ENCODE measurements around the gene PDE1A. TPM values are rescaled to one million over a fixed set of nuclear protein-coding genes. Genes with fewer than 3 reads are reported as not detected.

PDE1A gene
- total RNA-seq, 1 experiment from 2014 or later: not detected

DNA sequence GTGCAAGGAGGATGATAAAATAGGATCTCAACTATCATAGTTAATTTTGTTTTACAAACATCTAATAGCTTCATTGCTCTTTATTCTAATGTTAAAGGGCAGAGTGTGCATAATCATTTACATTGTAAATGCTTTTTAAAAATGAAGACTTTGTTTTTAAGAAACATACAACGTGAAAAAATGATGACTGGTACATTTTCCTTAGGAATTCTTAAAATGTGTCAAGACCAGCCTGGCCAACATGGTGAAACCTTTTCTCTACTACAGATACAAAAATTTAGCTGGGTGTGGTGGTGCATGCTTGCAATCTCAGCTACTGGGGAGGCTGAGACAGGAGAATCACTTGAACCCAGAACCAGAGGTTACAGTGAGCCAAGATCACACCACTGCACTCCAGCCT lies 179.0 kb downstream of the PDE1A start:
- no peak overlapping the region for H3K4me3 Mint-ChIP-seq (ENCODE audit: unreplicated experiment)
- H3K4me3 ChIP-seq (ENCODE audit: low read depth, low read length): no peak overlapping the region
- ChIA-PET POLR2A (no interaction called here), CTCF (no interaction called here)
- TF ChIP-seq, protein P1, sequence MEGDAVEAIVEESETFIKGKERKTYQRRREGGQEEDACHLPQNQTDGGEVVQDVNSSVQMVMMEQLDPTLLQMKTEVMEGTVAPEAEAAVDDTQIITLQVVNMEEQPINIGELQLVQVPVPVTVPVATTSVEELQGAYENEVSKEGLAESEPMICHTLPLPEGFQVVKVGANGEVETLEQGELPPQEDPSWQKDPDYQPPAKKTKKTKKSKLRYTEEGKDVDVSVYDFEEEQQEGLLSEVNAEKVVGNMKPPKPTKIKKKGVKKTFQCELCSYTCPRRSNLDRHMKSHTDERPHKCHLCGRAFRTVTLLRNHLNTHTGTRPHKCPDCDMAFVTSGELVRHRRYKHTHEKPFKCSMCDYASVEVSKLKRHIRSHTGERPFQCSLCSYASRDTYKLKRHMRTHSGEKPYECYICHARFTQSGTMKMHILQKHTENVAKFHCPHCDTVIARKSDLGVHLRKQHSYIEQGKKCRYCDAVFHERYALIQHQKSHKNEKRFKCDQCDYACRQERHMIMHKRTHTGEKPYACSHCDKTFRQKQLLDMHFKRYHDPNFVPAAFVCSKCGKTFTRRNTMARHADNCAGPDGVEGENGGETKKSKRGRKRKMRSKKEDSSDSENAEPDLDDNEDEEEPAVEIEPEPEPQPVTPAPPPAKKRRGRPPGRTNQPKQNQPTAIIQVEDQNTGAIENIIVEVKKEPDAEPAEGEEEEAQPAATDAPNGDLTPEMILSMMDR (IDR thresholded peaks at IDR 0.05; ENCODE audit: insufficient read depth in 1 of 2, low read depth in 1 of 2, low read length in 1 of 2, severe bottlenecking in 1 of 2, unreplicated experiment in 1 of 2): no peak
- H3K27me3 ChIP-seq (replicated peaks; ENCODE audit: control insufficient read depth, insufficient read depth, low read length): no peaks in the 10 kb centered on the region
- no TSS peak for BruUV-seq (replicated peaks)
- H3K27me3 Mint-ChIP-seq (ENCODE audit: insufficient read depth, unreplicated experiment): peaks cover 5% of the 10 kb centered on the region
- no peaks in the 10 kb centered on the region for H3K36me3 ChIP-seq (ENCODE audit: control insufficient read depth, insufficient read depth, low read length)
- no peaks in the 10 kb centered on the region for H3K4me1 ChIP-seq
- H3K9me3 Mint-ChIP-seq (ENCODE audit: unreplicated experiment): no peaks in the 10 kb centered on the region
- no peaks in the 10 kb centered on the region for H3K36me3 Mint-ChIP-seq (ENCODE audit: insufficient read depth, unreplicated experiment)
- H3K4me1 Mint-ChIP-seq (ENCODE audit: low read depth, unreplicated experiment): no peaks in the 10 kb centered on the region
- H3K9me3 ChIP-seq: no peaks in the 10 kb centered on the region
- no peak overlapping the region for H3K27ac Mint-ChIP-seq (ENCODE audit: unreplicated experiment)
- no peak for DNase-seq
- intact Hi-C loops (cut with micrococcal nuclease; ENCODE audit: unreplicated experiment): no loop called here

DNA sequence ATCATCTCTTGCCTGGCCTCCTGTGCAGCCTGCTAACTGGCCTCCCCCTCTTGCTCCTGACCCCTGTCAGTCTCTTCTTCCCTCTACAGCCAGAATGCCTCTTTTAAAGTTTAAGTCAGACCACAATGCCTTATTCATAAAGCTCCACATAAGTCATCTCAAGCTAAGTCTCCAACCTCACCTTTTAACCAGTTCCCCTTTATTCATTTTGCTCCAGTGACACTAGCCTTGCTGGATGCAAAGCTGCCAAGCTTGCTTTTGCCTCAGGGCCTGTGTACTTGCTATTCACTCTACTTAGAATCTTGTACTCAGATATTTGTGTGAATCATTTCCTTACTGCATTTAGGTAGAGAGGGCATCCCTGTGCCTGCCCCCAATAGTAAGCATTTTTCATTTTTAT lies 180.9 kb downstream of the PDE1A start:
- no peak overlapping the region for H3K4me3 ChIP-seq (ENCODE audit: low read depth, low read length)
- POLR2A ChIA-PET: no interaction called here
- CTCF ChIA-PET: no interaction called here
- Mint-ChIP-seq H3K36me3 (ENCODE audit: insufficient read depth, unreplicated experiment) (no peaks in the 10 kb centered on the region), H3K4me1 (ENCODE audit: low read depth, unreplicated experiment) (no peaks in the 10 kb centered on the region), H3K27ac (ENCODE audit: unreplicated experiment) (no peak overlapping the region), H3K9me3 (ENCODE audit: unreplicated experiment) (no peaks in the 10 kb centered on the region), H3K4me3 (ENCODE audit: unreplicated experiment) (no peak overlapping the region), H3K27me3 (ENCODE audit: insufficient read depth, unreplicated experiment) (peaks cover 5% of the 10 kb centered on the region)
- H3K36me3 ChIP-seq (ENCODE audit: control insufficient read depth, insufficient read depth, low read length): no peaks in the 10 kb centered on the region
- intact Hi-C loops (cut with micrococcal nuclease; ENCODE audit: unreplicated experiment): no loop called here
- H3K9me3 ChIP-seq: no peaks in the 10 kb centered on the region
- no peaks in the 10 kb centered on the region for H3K4me1 ChIP-seq
- TF ChIP-seq, protein P1 (IDR thresholded peaks at IDR 0.05; ENCODE audit: insufficient read depth in 1 of 2, low read depth in 1 of 2, low read length in 1 of 2, severe bottlenecking in 1 of 2, unreplicated experiment in 1 of 2): no peak
- BruUV-seq (replicated peaks): no TSS peak
- no peaks in the 10 kb centered on the region for H3K27me3 ChIP-seq (replicated peaks; ENCODE audit: control insufficient read depth, insufficient read depth, low read length)
- no peak for DNase-seq

DNA sequence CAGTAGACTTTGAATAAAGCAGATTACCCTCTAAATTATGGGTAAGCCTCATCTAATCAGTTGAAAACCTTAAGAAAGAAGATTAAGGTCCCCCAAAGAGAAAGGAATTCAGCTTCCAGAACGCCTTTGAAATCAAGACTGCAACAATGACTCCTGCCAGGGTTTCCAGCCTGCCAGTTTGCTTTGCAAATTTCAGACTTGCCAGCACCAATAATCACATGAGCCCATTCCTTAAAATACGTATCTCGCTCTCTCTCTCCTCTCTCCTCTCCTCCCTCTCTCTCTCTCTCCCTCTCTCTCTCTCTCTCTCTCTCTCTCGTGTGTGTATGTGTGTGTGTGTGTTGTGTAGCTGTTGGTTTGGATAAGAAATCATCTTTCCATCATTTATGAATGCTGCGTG lies 184.2 kb downstream of the PDE1A start:
- no peaks in the 10 kb centered on the region for H3K9me3 Mint-ChIP-seq (ENCODE audit: unreplicated experiment)
- CTCF ChIA-PET: no interaction called here
- TF ChIP-seq, protein P1 (IDR thresholded peaks at IDR 0.05; ENCODE audit: insufficient read depth in 1 of 2, low read depth in 1 of 2, low read length in 1 of 2, severe bottlenecking in 1 of 2, unreplicated experiment in 1 of 2): no peak

More for the DNA sequence above, 184.2 kb downstream of the PDE1A start:
- Histone ChIP-seq H3K9me3 (no peaks in the 10 kb centered on the region), H3K36me3 (ENCODE audit: control insufficient read depth, insufficient read depth, low read length) (no peaks in the 10 kb centered on the region), H3K4me3 (ENCODE audit: low read depth, low read length) (no peak overlapping the region), H3K4me1 (no peaks in the 10 kb centered on the region), H3K27me3 (replicated peaks; ENCODE audit: control insufficient read depth, insufficient read depth, low read length) (no peaks in the 10 kb centered on the region)
- DNase-seq: no peak
- no TSS peak for BruUV-seq (replicated peaks)
- H3K4me1 Mint-ChIP-seq (ENCODE audit: low read depth, unreplicated experiment): no peaks in the 10 kb centered on the region
- POLR2A ChIA-PET: no interaction called here
- H3K27ac Mint-ChIP-seq (ENCODE audit: unreplicated experiment): no peak overlapping the region
- no peaks in the 10 kb centered on the region for H3K36me3 Mint-ChIP-seq (ENCODE audit: insufficient read depth, unreplicated experiment)
- intact Hi-C loops (cut with micrococcal nuclease; ENCODE audit: unreplicated experiment): no loop called here
- H3K27me3 Mint-ChIP-seq (ENCODE audit: insufficient read depth, unreplicated experiment): no peaks in the 10 kb centered on the region
- H3K4me3 Mint-ChIP-seq (ENCODE audit: unreplicated experiment): no peak overlapping the region
